Breast epithelium (tissue), 3 donors: ENCODE results near the gene C22orf42.

ENCODE experiments used
- POLR2A ChIP-seq: fragments of 450-650 bp; IDR thresholded peaks from one replicate; pipeline ENCODE4 v1.6.1; 2016; ENCODE audit warnings: antibody characterized with exemption, mild to moderate bottlenecking, moderate library complexity
- POLR2AphosphoS5 ChIP-seq, 3 donors: sonication (generic); formaldehyde crosslinking; IDR thresholded peaks; one replicate each; pipeline ENCODE4 v1.6.1; 2017; ENCODE audit warnings: antibody characterized with exemption in 3 of 3

DNA sequence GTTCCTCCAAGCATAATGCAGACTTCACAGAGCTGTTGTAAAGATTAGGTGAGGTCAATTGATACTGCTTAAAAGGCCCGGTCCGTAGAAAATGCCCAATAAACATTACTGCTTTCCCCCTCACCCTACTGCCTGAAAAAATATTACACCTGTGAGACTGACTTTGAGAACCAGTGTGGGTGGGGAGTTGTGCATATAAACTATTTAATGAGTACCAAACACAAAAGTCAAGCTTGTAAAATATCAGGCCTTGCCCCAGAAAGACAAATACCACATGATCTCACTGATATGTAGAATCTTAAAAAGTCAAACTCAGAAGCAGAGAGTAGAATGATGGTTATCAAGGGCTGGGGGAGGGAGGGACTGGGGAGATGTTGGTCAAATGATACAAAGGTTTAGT, 46.7 kb downstream of the C22orf42 start:
- TF ChIP-seq POLR2AphosphoS5 (IDR thresholded peaks at IDR 0.05), result no peak
- no peak for TF ChIP-seq POLR2A
